ENCODE results near the gene PLCD3.

GRCh38 chr17:45121055-45121454, 11.3 kb downstream of the PLCD3 start:
- TF ChIP-seq CTCF (IDR thresholded peaks at IDR 0.05; ENCODE audit: low read length) (no peak), EZH2 (optimal IDR thresholded peaks at IDR 0.05; ENCODE audit: low read depth, low read length) (no peak)
